ENCODE measurements around the gene C1orf21. TPM values are rescaled to one million over a fixed set of nuclear protein-coding genes. Genes with fewer than 3 reads are reported as not detected.

The C1orf21 gene
- total RNA-seq, 1 donor from 2014 or later = 16.7 TPM

- Histone ChIP-seq H3K9ac (ENCODE audit: low read depth in 1 of 3, low read length in 3 of 3) (no peak overlapping the region), H3K36me3 (ENCODE audit: control insufficient read depth in 3 of 3, insufficient read depth in 3 of 3, low read length in 3 of 3) (peaks cover 0 to 9% (median 7%) of the 10 kb centered on the region in 3 donors), H3K4me3 (ENCODE audit: low read length in 3 of 3) (no peak overlapping the region), H3K4me1 (ENCODE audit: control insufficient read depth in 3 of 3, insufficient read depth in 3 of 3, low read length in 3 of 3) (peaks cover 19 to 23% (median 20%) of the 10 kb centered on the region in 3 donors), H3K9me3 (ENCODE audit: control insufficient read depth in 3 of 3, low read length in 3 of 3) (no peaks in the 10 kb centered on the region), H3K27me3 (ENCODE audit: control insufficient read depth in 3 of 3, insufficient read depth in 3 of 3, low read length in 3 of 3) (no peaks in the 10 kb centered on the region), H3K27ac (ENCODE audit: low read depth, low read length) (no peak overlapping the region)
Measured at GRCh38 chr1:184512724-184513123, 125.9 kb downstream of the C1orf21 start.

DNA sequence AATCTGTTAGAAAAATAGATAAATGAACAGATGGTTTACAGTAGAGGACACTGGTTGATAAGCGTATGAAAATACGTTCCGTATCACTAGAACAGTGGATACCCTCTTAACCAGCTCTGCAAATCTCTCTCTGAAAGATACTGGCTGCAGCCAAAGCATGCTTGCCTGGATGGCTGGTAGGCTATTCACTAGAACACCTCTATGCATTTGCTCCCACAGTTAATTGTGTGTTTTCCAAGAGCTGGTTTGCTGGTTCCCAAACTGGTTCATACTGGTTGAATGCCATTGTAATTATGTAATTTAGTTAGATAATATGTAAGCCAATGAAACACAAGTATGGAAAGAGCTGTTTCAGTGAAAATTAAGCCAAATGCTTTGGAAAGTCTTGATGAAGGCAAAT is 126.6 kb downstream of the C1orf21 start:
- peaks cover 19 to 26% (median 20%) of the 10 kb centered on the region in 3 donors for H3K4me1 ChIP-seq (ENCODE audit: control insufficient read depth in 3 of 3, insufficient read depth in 3 of 3, low read length in 3 of 3)
- H3K36me3 ChIP-seq (ENCODE audit: control insufficient read depth in 3 of 3, insufficient read depth in 3 of 3, low read length in 3 of 3) = peaks cover 0 to 9% (median 7%) of the 10 kb centered on the region in 3 donors
- no peaks in the 10 kb centered on the region for H3K9me3 ChIP-seq (ENCODE audit: control insufficient read depth in 3 of 3, low read length in 3 of 3)
- H3K9ac ChIP-seq (ENCODE audit: low read depth in 1 of 3, low read length in 3 of 3) = no peak overlapping the region
- H3K27me3 ChIP-seq (ENCODE audit: control insufficient read depth in 3 of 3, insufficient read depth in 3 of 3, low read length in 3 of 3) = no peaks in the 10 kb centered on the region
- H3K27ac ChIP-seq (ENCODE audit: low read depth, low read length) = peak overlapping the region; percentile 46
- no peak overlapping the region for H3K4me3 ChIP-seq (ENCODE audit: low read length in 3 of 3)

DNA sequence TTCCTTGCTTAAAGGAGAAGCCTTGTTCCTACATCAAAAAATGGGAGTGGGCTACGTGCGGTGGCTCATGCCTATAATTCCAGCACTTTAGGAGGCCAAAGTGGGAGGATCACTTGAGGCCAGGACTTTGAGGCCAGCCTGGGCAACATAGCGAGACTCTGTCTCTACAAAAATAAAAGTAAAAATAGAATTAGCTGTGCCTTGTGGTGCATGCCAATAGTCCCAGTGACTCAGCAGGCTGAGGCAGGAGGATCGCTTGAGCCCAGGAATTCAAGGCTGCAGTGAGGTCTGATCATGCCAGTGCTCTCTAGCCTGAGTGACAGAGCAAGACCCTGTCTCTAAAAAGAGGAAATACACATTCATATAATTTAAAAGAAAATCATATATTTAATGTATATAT is 127.1 kb downstream of the C1orf21 start:
- H3K27me3 ChIP-seq (ENCODE audit: control insufficient read depth in 3 of 3, insufficient read depth in 3 of 3, low read length in 3 of 3) = no peaks in the 10 kb centered on the region
- H3K36me3 ChIP-seq (ENCODE audit: control insufficient read depth in 3 of 3, insufficient read depth in 3 of 3, low read length in 3 of 3) = peaks cover 0 to 8% (median 7%) of the 10 kb centered on the region in 3 donors
- H3K4me1 ChIP-seq (ENCODE audit: control insufficient read depth in 3 of 3, insufficient read depth in 3 of 3, low read length in 3 of 3) = peaks cover 22 to 28% (median 23%) of the 10 kb centered on the region in 3 donors
- no peak overlapping the region for H3K9ac ChIP-seq (ENCODE audit: low read depth in 1 of 3, low read length in 3 of 3)
- H3K4me3 ChIP-seq (ENCODE audit: low read length in 3 of 3) = no peak overlapping the region
- peak overlapping the region; percentile 46 for H3K27ac ChIP-seq (ENCODE audit: low read depth, low read length)
- H3K9me3 ChIP-seq (ENCODE audit: control insufficient read depth in 3 of 3, low read length in 3 of 3) = no peaks in the 10 kb centered on the region

DNA sequence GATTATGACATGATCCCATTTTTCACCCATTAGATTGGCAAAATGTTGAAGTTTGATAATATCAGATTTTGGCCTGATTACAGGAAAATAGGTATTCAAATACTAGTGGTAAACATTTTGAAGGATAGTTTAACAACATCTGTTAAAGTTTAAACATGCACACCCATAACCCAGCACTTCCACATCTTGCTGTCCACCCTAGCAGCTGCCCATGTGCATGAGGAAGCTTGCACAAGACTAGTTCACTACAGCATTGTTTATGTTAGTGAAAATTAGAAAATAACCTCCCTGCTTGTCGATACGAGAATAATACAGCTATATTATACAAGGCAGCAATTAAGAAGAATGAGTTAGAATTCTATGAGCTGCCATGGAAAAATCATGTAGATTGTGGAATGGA is 127.6 kb downstream of the C1orf21 start:
- peak overlapping the region; percentile 20 for H3K27ac ChIP-seq (ENCODE audit: low read depth, low read length)

GRCh38 chr1:184517130-184517529 is 130.3 kb downstream of the C1orf21 start:
- H3K4me3 ChIP-seq (ENCODE audit: low read length in 3 of 3) = no peak overlapping the region
- no peaks in the 10 kb centered on the region for H3K9me3 ChIP-seq (ENCODE audit: control insufficient read depth in 3 of 3, low read length in 3 of 3)
- H3K27ac ChIP-seq (ENCODE audit: low read depth, low read length) = no peak overlapping the region
- peaks cover 23 to 33% (median 24%) of the 10 kb centered on the region in 3 donors for H3K4me1 ChIP-seq (ENCODE audit: control insufficient read depth in 3 of 3, insufficient read depth in 3 of 3, low read length in 3 of 3)
- H3K9ac ChIP-seq (ENCODE audit: low read depth in 1 of 3, low read length in 3 of 3) = no peak overlapping the region
- no peaks in the 10 kb centered on the region for H3K27me3 ChIP-seq (ENCODE audit: control insufficient read depth in 3 of 3, insufficient read depth in 3 of 3, low read length in 3 of 3)
- no peaks in the 10 kb centered on the region for H3K36me3 ChIP-seq (ENCODE audit: control insufficient read depth in 3 of 3, insufficient read depth in 3 of 3, low read length in 3 of 3)

More for the DNA sequence above, 127.6 kb downstream of the C1orf21 start:
- Histone ChIP-seq H3K36me3 (ENCODE audit: control insufficient read depth in 3 of 3, insufficient read depth in 3 of 3, low read length in 3 of 3) (peaks cover 0 to 7% (median 4%) of the 10 kb centered on the region in 3 donors), H3K9ac (ENCODE audit: low read depth in 1 of 3, low read length in 3 of 3) (no peak overlapping the region), H3K4me1 (ENCODE audit: control insufficient read depth in 3 of 3, insufficient read depth in 3 of 3, low read length in 3 of 3) (peaks cover 23 to 32% (median 24%) of the 10 kb centered on the region in 3 donors), H3K27me3 (ENCODE audit: control insufficient read depth in 3 of 3, insufficient read depth in 3 of 3, low read length in 3 of 3) (no peaks in the 10 kb centered on the region), H3K4me3 (ENCODE audit: low read length in 3 of 3) (no peak overlapping the region), H3K9me3 (ENCODE audit: control insufficient read depth in 3 of 3, low read length in 3 of 3) (no peaks in the 10 kb centered on the region)

GRCh38 chr1:184518736-184519357 is 132.0 kb downstream of the C1orf21 start:
- no peaks in the 10 kb centered on the region for H3K27me3 ChIP-seq (ENCODE audit: control insufficient read depth in 3 of 3, insufficient read depth in 3 of 3, low read length in 3 of 3)
- peak overlapping the region in 1 of 3 donors; percentile 8 for H3K4me3 ChIP-seq (ENCODE audit: low read length in 3 of 3)
- H3K9ac ChIP-seq (ENCODE audit: low read depth in 1 of 3, low read length in 3 of 3) = peak overlapping the region in 1 of 3 donors; percentile 17
- H3K36me3 ChIP-seq (ENCODE audit: control insufficient read depth in 3 of 3, insufficient read depth in 3 of 3, low read length in 3 of 3) = no peaks in the 10 kb centered on the region
- H3K27ac ChIP-seq (ENCODE audit: low read depth, low read length) = peak overlapping the region; percentile 28
- H3K4me1 ChIP-seq (ENCODE audit: control insufficient read depth in 3 of 3, insufficient read depth in 3 of 3, low read length in 3 of 3) = peaks cover 20 to 33% (median 23%) of the 10 kb centered on the region in 3 donors
- H3K9me3 ChIP-seq (ENCODE audit: control insufficient read depth in 3 of 3, low read length in 3 of 3) = no peaks in the 10 kb centered on the region

- no peak overlapping the region for H3K9ac ChIP-seq (ENCODE audit: low read depth in 1 of 3, low read length in 3 of 3)
- no peak overlapping the region for H3K4me3 ChIP-seq (ENCODE audit: low read length in 3 of 3)
- no peaks in the 10 kb centered on the region for H3K27me3 ChIP-seq (ENCODE audit: control insufficient read depth in 3 of 3, insufficient read depth in 3 of 3, low read length in 3 of 3)
- no peaks in the 10 kb centered on the region for H3K36me3 ChIP-seq (ENCODE audit: control insufficient read depth in 3 of 3, insufficient read depth in 3 of 3, low read length in 3 of 3)
- H3K4me1 ChIP-seq (ENCODE audit: control insufficient read depth in 3 of 3, insufficient read depth in 3 of 3, low read length in 3 of 3) = peaks cover 17 to 26% (median 17%) of the 10 kb centered on the region in 3 donors
- no peaks in the 10 kb centered on the region for H3K9me3 ChIP-seq (ENCODE audit: control insufficient read depth in 3 of 3, low read length in 3 of 3)
- H3K27ac ChIP-seq (ENCODE audit: low read depth, low read length) = peak overlapping the region; percentile 28
Measured at GRCh38 chr1:184520336-184520735, 133.5 kb downstream of the C1orf21 start.

GRCh38 chr1:184524248-184524647 is 137.4 kb downstream of the C1orf21 start:
- H3K27ac ChIP-seq (ENCODE audit: low read depth, low read length) = no peak overlapping the region
- H3K9me3 ChIP-seq (ENCODE audit: control insufficient read depth in 3 of 3, low read length in 3 of 3) = no peaks in the 10 kb centered on the region
- H3K36me3 ChIP-seq (ENCODE audit: control insufficient read depth in 3 of 3, insufficient read depth in 3 of 3, low read length in 3 of 3) = no peaks in the 10 kb centered on the region
- H3K4me1 ChIP-seq (ENCODE audit: control insufficient read depth in 3 of 3, insufficient read depth in 3 of 3, low read length in 3 of 3) = peaks cover 0 to 4% (median 3%) of the 10 kb centered on the region in 3 donors
- H3K27me3 ChIP-seq (ENCODE audit: control insufficient read depth in 3 of 3, insufficient read depth in 3 of 3, low read length in 3 of 3) = no peaks in the 10 kb centered on the region
- H3K9ac ChIP-seq (ENCODE audit: low read depth in 1 of 3, low read length in 3 of 3) = no peak overlapping the region
- no peak overlapping the region for H3K4me3 ChIP-seq (ENCODE audit: low read length in 3 of 3)

- no peaks in the 10 kb centered on the region for H3K27me3 ChIP-seq (ENCODE audit: control insufficient read depth in 3 of 3, insufficient read depth in 3 of 3, low read length in 3 of 3)
- no peaks in the 10 kb centered on the region for H3K9me3 ChIP-seq (ENCODE audit: control insufficient read depth in 3 of 3, low read length in 3 of 3)
- no peak overlapping the region for H3K4me3 ChIP-seq (ENCODE audit: low read length in 3 of 3)
- H3K36me3 ChIP-seq (ENCODE audit: control insufficient read depth in 3 of 3, insufficient read depth in 3 of 3, low read length in 3 of 3) = no peaks in the 10 kb centered on the region
- H3K9ac ChIP-seq (ENCODE audit: low read depth in 1 of 3, low read length in 3 of 3) = no peak overlapping the region
- peaks cover 0 to 6% (median 0%) of the 10 kb centered on the region in 3 donors for H3K4me1 ChIP-seq (ENCODE audit: control insufficient read depth in 3 of 3, insufficient read depth in 3 of 3, low read length in 3 of 3)
- H3K27ac ChIP-seq (ENCODE audit: low read depth, low read length) = no peak overlapping the region
Measured at GRCh38 chr1:184527402-184527801, 140.6 kb downstream of the C1orf21 start.

GRCh38 chr1:184530226-184530625 is 143.4 kb downstream of the C1orf21 start:
- Histone ChIP-seq H3K9me3 (ENCODE audit: control insufficient read depth in 3 of 3, low read length in 3 of 3) (no peaks in the 10 kb centered on the region), H3K4me1 (ENCODE audit: control insufficient read depth in 3 of 3, insufficient read depth in 3 of 3, low read length in 3 of 3) (peaks cover 14 to 18% (median 15%) of the 10 kb centered on the region in 3 donors), H3K27me3 (ENCODE audit: control insufficient read depth in 3 of 3, insufficient read depth in 3 of 3, low read length in 3 of 3) (no peaks in the 10 kb centered on the region), H3K9ac (ENCODE audit: low read depth in 1 of 3, low read length in 3 of 3) (no peak overlapping the region), H3K4me3 (ENCODE audit: low read length in 3 of 3) (no peak overlapping the region), H3K36me3 (ENCODE audit: control insufficient read depth in 3 of 3, insufficient read depth in 3 of 3, low read length in 3 of 3) (no peaks in the 10 kb centered on the region), H3K27ac (ENCODE audit: low read depth, low read length) (no peak overlapping the region)
